H1 (cell line): Measurements from ENCODE around the gene PTPN5.

Source experiments
- CHD7 ChIP-seq: fragments of 300-600 bp; sonication (generic); IDR thresholded peaks from 2 replicates; pipeline ENCODE4 v1.7.1; 2012; ENCODE audit warnings: low read length, moderate library complexity, mild to moderate bottlenecking, inconsistent platforms; ENCODE audit not compliant: insufficient replicate concordance
- CREB1 ChIP-seq: IDR thresholded peaks from 2 replicates; pipeline ENCODE4 v1.6.1; 2012; ENCODE audit warnings: inconsistent platforms
- CTCF ChIP-seq, 3 experiments: IDR thresholded peaks; 1 replicate in 2 of 3; 2 replicates in 1 of 3; pipeline versions ENCODE4 v1.5.1 to v1.6.1; 2011; ENCODE audit warnings: low read length in 3 of 3, mild to moderate bottlenecking in 3 of 3, inconsistent platforms in 2 of 3, low read depth in 1 of 3, moderate library complexity in 1 of 3; ENCODE audit not compliant: insufficient read depth in 1 of 3; ENCODE audit errors: control extremely low read depth in 1 of 3
- NRF1 ChIP-seq: IDR thresholded peaks from 2 replicates; pipeline ENCODE4 v1.6.1; 2011; ENCODE audit warnings: mild to moderate bottlenecking, low read depth, low read length, improper control_type of control experiment
- POLR2A ChIP-seq, 2 experiments: IDR thresholded peaks; 1 replicate in 1 of 2; 2 replicates in 1 of 2; pipeline ENCODE4 v1.6.1; 2011; ENCODE audit warnings: low read depth in 2 of 2, low read length in 2 of 2, mild to moderate bottlenecking in 2 of 2; ENCODE audit errors: control extremely low read depth in 1 of 2
- RAD21 ChIP-seq, 2 experiments: IDR thresholded peaks in 1 of 2; conservative IDR thresholded peaks in 1 of 2; 2 replicates each; pipeline ENCODE4 v1.6.1; 2011; ENCODE audit warnings: low read depth in 2 of 2, low read length in 2 of 2, improper control_type of control experiment in 1 of 2, inconsistent platforms in 1 of 2, mild to moderate bottlenecking in 1 of 2, moderate library complexity in 1 of 2
- TCF12 ChIP-seq: IDR thresholded peaks from 2 replicates; pipeline ENCODE4 v1.6.1; 2011; ENCODE audit warnings: low read depth, mild to moderate bottlenecking, low read length

GRCh38 chr11:18743365-18743764 lies 48.2 kb downstream of the PTPN5 start:
- TF ChIP-seq TCF12, result no peak
- no peak for TF ChIP-seq POLR2A (IDR thresholded peaks at IDR 0.05; ENCODE audit: control extremely low read depth in 1 of 2, low read depth in 2 of 2, low read length in 2 of 2)
- no peak for TF ChIP-seq CREB1
- TF ChIP-seq NRF1, result no peak
- TF ChIP-seq CTCF (IDR thresholded peaks at IDR 0.05; ENCODE audit: control extremely low read depth in 1 of 3, insufficient read depth in 1 of 3, low read depth in 1 of 3, low read length in 3 of 3), result no peak
- no peak for TF ChIP-seq CHD7
- TF ChIP-seq RAD21 (IDR thresholded peaks at IDR 0.05 in 1 of 2, conservative IDR thresholded peaks at IDR 0.05 in 1 of 2; ENCODE audit: low read depth in 2 of 2, low read length in 2 of 2), result no peak
